H9 (cell line): ENCODE results near the gene TMEM115. TPM values are rescaled to one million over a fixed set of nuclear protein-coding genes. Genes with fewer than 3 reads are reported as not detected.

ENCODE experiments used
- DNase-seq: peaks from one replicate; pipeline ENCODE4 v3.0.0-alpha.2; 2017
- H2AFZ ChIP-seq: one replicate; pipeline ENCODE4 v1.6.1; 2013; ENCODE audit warnings: mild to moderate bottlenecking, low read length, control low read depth, moderate library complexity
- H2AK5ac ChIP-seq: 2 replicates; pipeline ENCODE4 v1.6.1; 2013; ENCODE audit warnings: low read length, control low read depth, mixed read lengths; ENCODE audit not compliant: insufficient read length
- H2BK120ac ChIP-seq: one replicate; pipeline ENCODE4 v1.6.1; 2013; ENCODE audit warnings: low read depth, mild to moderate bottlenecking, low read length, control low read depth, inconsistent platforms; ENCODE audit not compliant: poor library complexity, severe bottlenecking
- H2BK12ac ChIP-seq: 2 replicates; pipeline ENCODE4 v1.6.1; 2013; ENCODE audit warnings: low read length, control low read depth, mixed read lengths, low read depth; ENCODE audit not compliant: insufficient read length
- H2BK15ac ChIP-seq: 2 replicates; pipeline ENCODE4 v1.6.1; 2013; ENCODE audit warnings: low read depth, low read length, control low read depth
- H2BK20ac ChIP-seq: one replicate; pipeline ENCODE4 v1.6.1; 2013; ENCODE audit warnings: low read depth, mild to moderate bottlenecking, low read length, control low read depth, inconsistent platforms; ENCODE audit not compliant: poor library complexity, severe bottlenecking
- H2BK5ac ChIP-seq: 2 replicates; pipeline ENCODE4 v1.6.1; 2013; ENCODE audit warnings: low read length, control low read depth, mixed read lengths; ENCODE audit not compliant: insufficient read length
- H3K14ac ChIP-seq: 2 replicates; pipeline ENCODE4 v1.6.1; 2013; ENCODE audit warnings: low read length, control low read depth; ENCODE audit not compliant: insufficient read depth
- H3K18ac ChIP-seq: 2 replicates; pipeline ENCODE4 v1.6.1; 2013; ENCODE audit warnings: low read depth, mild to moderate bottlenecking, mixed read lengths, low read length, control low read depth; ENCODE audit not compliant: insufficient read length
- H3K23ac ChIP-seq: 2 replicates; pipeline ENCODE4 v1.6.1; 2013; ENCODE audit warnings: low read length, control low read depth, mixed read lengths, low read depth; ENCODE audit not compliant: insufficient read length
- H3K23me2 ChIP-seq: 2 replicates; pipeline ENCODE4 v1.6.1; 2013; ENCODE audit warnings: low read depth, mild to moderate bottlenecking, mixed read lengths, low read length, control low read depth; ENCODE audit not compliant: insufficient read length, poor library complexity, severe bottlenecking
- H3K27ac ChIP-seq: 2 replicates; pipeline ENCODE4 v1.5.1; 2013; ENCODE audit warnings: low read length, control low read depth, mixed read lengths, low read depth; ENCODE audit not compliant: insufficient read length
- H3K27me3 ChIP-seq: 2 replicates; pipeline ENCODE4 v1.6.1; 2013; ENCODE audit warnings: low read length, control low read depth, inconsistent platforms; ENCODE audit not compliant: insufficient read depth
- H3K4ac ChIP-seq: 2 replicates; pipeline ENCODE4 v1.6.1; 2013; ENCODE audit warnings: low read depth, mild to moderate bottlenecking, control low read depth, inconsistent platforms, low read length, moderate library complexity
- H3K4me1 ChIP-seq: 2 replicates; pipeline ENCODE4 v1.6.1; 2013; ENCODE audit warnings: low read length, control low read depth, inconsistent platforms; ENCODE audit not compliant: insufficient read depth
- H3K4me2 ChIP-seq: 2 replicates; pipeline ENCODE4 v1.6.1; 2013; ENCODE audit warnings: low read length, control low read depth, mixed read lengths; ENCODE audit not compliant: insufficient read length, insufficient read depth
- H3K56ac ChIP-seq: 2 replicates; pipeline ENCODE4 v1.6.1; 2013; ENCODE audit warnings: low read depth, mild to moderate bottlenecking, mixed read lengths, low read length, control low read depth; ENCODE audit not compliant: insufficient read length
- H3K79me1 ChIP-seq: 2 replicates; pipeline ENCODE4 v1.6.1; 2013; ENCODE audit warnings: low read depth, mild to moderate bottlenecking, moderate library complexity, low read length, control low read depth, inconsistent platforms; ENCODE audit not compliant: insufficient read depth, poor library complexity, severe bottlenecking
- H3K79me2 ChIP-seq: 2 replicates; pipeline ENCODE4 v1.6.1; 2013; ENCODE audit warnings: low read length, control low read depth, inconsistent platforms; ENCODE audit not compliant: insufficient read depth
- H3K9ac ChIP-seq: 2 replicates; pipeline ENCODE4 v1.6.1; 2013; ENCODE audit warnings: low read length, control low read depth, mixed read lengths; ENCODE audit not compliant: insufficient read length; ENCODE audit errors: extremely low read depth
- H3K9me3 ChIP-seq: one replicate; pipeline ENCODE4 v1.6.1; 2013; ENCODE audit warnings: low read depth, low read length, inconsistent platforms; ENCODE audit not compliant: control insufficient read depth
- H3T11ph ChIP-seq: one replicate; pipeline ENCODE4 v1.6.1; 2013; ENCODE audit warnings: mild to moderate bottlenecking, low read length, control low read depth, inconsistent platforms
- H4K20me1 ChIP-seq: one replicate; pipeline ENCODE4 v1.6.1; 2013; ENCODE audit not compliant: control insufficient read depth, insufficient read length, insufficient read depth
- H4K5ac ChIP-seq: 2 replicates; pipeline ENCODE4 v1.6.1; 2013; ENCODE audit warnings: low read depth, mild to moderate bottlenecking, mixed read lengths, low read length, control low read depth; ENCODE audit not compliant: insufficient read length
- H4K8ac ChIP-seq: replicated peaks from 2 replicates; pipeline ENCODE4 v1.6.1; 2013; ENCODE audit warnings: low read length, control low read depth, mixed read lengths, low read depth; ENCODE audit not compliant: insufficient read length
- H4K91ac ChIP-seq: 2 replicates; pipeline ENCODE4 v1.6.1; 2013; ENCODE audit warnings: low read depth, mild to moderate bottlenecking, moderate library complexity, mixed read lengths, low read length, control low read depth; ENCODE audit not compliant: insufficient read length
- H3K27ac Mint-ChIP-seq, 3 experiments: 2 replicates in 2 of 3; 3 replicates in 1 of 3; pipeline ENCODE4 v1.8.0; 2020 to 2021; ENCODE audit warnings: mixed read lengths in 3 of 3, mild to moderate bottlenecking in 1 of 3, moderate library complexity in 1 of 3
- H3K27me3 Mint-ChIP-seq: 2 replicates; pipeline ENCODE4 v1.8.0; 2021; ENCODE audit warnings: low read depth, mild to moderate bottlenecking, moderate library complexity, mixed read lengths
- H3K36me3 Mint-ChIP-seq, 3 experiments: 2 replicates in 2 of 3; 3 replicates in 1 of 3; pipeline ENCODE4 v1.8.0; 2020 to 2021; ENCODE audit warnings: low read depth in 3 of 3, mixed read lengths in 3 of 3; ENCODE audit not compliant: insufficient read depth in 1 of 3
- H3K4me1 Mint-ChIP-seq, 2 experiments: 2 replicates each; pipeline ENCODE4 v1.8.0; 2020; ENCODE audit warnings: mixed read lengths in 2 of 2
- H3K4me3 Mint-ChIP-seq, 2 experiments: 2 replicates in 1 of 2; 3 replicates in 1 of 2; pipeline ENCODE4 v1.8.0; 2020 to 2021; ENCODE audit warnings: mild to moderate bottlenecking in 2 of 2, mixed read lengths in 2 of 2, moderate library complexity in 1 of 2
- H3K9me3 Mint-ChIP-seq, 2 experiments: 2 replicates in 1 of 2; 3 replicates in 1 of 2; pipeline ENCODE4 v1.8.0; 2020; ENCODE audit warnings: mild to moderate bottlenecking in 2 of 2, mixed read lengths in 2 of 2, moderate library complexity in 1 of 2
- CTCF ChIP-seq: fragments of 200-600 bp; sonication (generic); conservative IDR thresholded peaks from 3 replicates; pipeline ENCODE4 v1.8.0; 2021; ENCODE audit warnings: antibody characterized with exemption, mild to moderate bottlenecking
- WGBS: extraction: QIAGEN DNeasy Blood & Tissue Kit; methylation state at CpG from one replicate; pipeline ENCODE4 v1.1.7; 2013; ENCODE audit warnings: missing lambda C conversion rate, low lambda C conversion rate, mixed read lengths; ENCODE audit not compliant: insufficient read length; ENCODE audit errors: extremely low coverage; 5-methylcytosine and 5-hydroxymethylcytosine counted together
- total RNA-seq: library from RNA; stranded (reverse); gene quantifications from 2 replicates; pipeline ENCODE4 v1.2.1, GENCODE V29; 2021

The TMEM115 gene
- total RNA-seq, 1 experiment from 2014 or later: 32.3 TPM

DNA sequence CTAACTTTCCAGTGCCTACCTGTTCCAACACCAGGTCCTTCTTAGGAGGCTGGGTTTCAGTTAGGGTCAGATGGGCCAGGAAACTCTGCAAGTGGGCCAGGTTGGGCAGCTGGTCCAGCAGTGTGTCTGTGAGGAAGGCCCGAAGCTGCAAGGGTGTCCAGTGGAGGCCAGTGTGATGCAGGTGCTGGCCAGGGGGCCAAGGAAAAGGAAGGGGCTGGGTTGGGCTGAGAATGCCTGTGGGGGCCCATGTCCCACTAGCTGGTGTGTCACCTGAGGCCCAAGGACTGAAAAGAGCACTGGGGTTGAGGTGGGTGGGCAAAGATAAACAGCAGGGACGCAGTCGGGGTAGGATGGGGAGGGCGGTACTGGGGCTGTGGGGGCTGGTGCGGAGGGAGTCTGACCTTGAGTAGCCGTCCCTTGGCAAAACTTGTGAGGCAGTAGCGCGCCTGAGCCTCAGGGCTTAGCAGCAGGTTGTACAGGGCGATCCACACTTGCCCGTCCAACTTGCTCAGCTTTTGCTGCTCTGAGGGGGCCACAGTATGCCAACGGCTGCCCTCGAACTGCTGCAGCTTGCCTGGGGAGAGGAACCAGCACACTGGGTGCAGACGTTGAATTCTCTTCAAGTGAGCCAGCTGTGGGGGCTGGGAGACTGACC, 17.2 kb downstream of the TMEM115 start:
- Mint-ChIP-seq H3K27ac (no peak overlapping the region), H3K27me3 (peaks cover 77% of the 10 kb centered on the region), H3K9me3 (no peaks in the 10 kb centered on the region; a peak in 1 of 5 replicates), H3K36me3 (no peaks in the 10 kb centered on the region; a peak in 1 of 7 replicates), H3K4me1 (peaks cover 20 to 28% of the 10 kb centered on the region in 2 experiments), H3K4me3 (no peak overlapping the region)
- H2AK5ac ChIP-seq: no peak overlapping the region
- no peaks in the 10 kb centered on the region for H3K9me3 ChIP-seq
- H3K27me3 ChIP-seq: peaks cover 19% of the 10 kb centered on the region; the same call in 1 of the 2 replicates
- H3K4ac ChIP-seq: no peak overlapping the region
- no peak overlapping the region for H2BK12ac ChIP-seq
- no peak overlapping the region for H3K9ac ChIP-seq
- no peak overlapping the region for H2BK120ac ChIP-seq
- H3K23ac ChIP-seq: no peak overlapping the region
- no peak for TF ChIP-seq CTCF
- DNase-seq: no peak
- H3K4me1 ChIP-seq: no peaks in the 10 kb centered on the region; the same call in 1 of the 2 replicates
- peaks cover 22% of the 10 kb centered on the region for H3K23me2 ChIP-seq
- no peak overlapping the region for H2AFZ ChIP-seq
- H4K91ac ChIP-seq: no peak overlapping the region
- H3K4me2 ChIP-seq: no peak overlapping the region
- no peak overlapping the region for H2BK20ac ChIP-seq
- H4K5ac ChIP-seq: no peak overlapping the region
- no peak overlapping the region for H3K56ac ChIP-seq
- no peak overlapping the region for H3K18ac ChIP-seq
- no peaks in the 10 kb centered on the region for H3K79me2 ChIP-seq
- no peak overlapping the region for H2BK5ac ChIP-seq
- H3K27ac ChIP-seq: no peak overlapping the region
- no peak overlapping the region for H2BK15ac ChIP-seq
- H3K14ac ChIP-seq: no peak overlapping the region
- WGBS: no CpG with 5 or more reads among the region's 13 CpGs
- H3T11ph ChIP-seq: no peak overlapping the region
- no peaks in the 10 kb centered on the region for H4K20me1 ChIP-seq
- no peaks in the 10 kb centered on the region for H3K79me1 ChIP-seq
- H4K8ac ChIP-seq: no peak overlapping the region
